ENCODE data around the gene KIAA1755.

GRCh38 chr20:38241201-38241600 lies 19.3 kb downstream of the KIAA1755 start:
- no peak for TF ChIP-seq CTCF (IDR thresholded peaks at IDR 0.05; ENCODE audit: poor library complexity, severe bottlenecking)
- no peak for TF ChIP-seq POLR2AphosphoS5 (IDR thresholded peaks at IDR 0.05)
- no peak for TF ChIP-seq EZH2 (IDR thresholded peaks at IDR 0.05; ENCODE audit: borderline replicate concordance, insufficient read depth, low read length, poor library complexity, severe bottlenecking)

Measured in neural cell (in vitro differentiated cells).